Stimulated activated CD8-positive, alpha-beta memory T cell treated with anti-CD3 and anti-CD28 coated beads, Interleukin-12 subunit alpha, Interleukin-12 subunit beta, amount 100 ng/mL, for 4 hours (primary cell): Measurements from ENCODE around the gene ADAM19.

Experiments
- DNase-seq: peaks from one replicate; pipeline ENCODE4 v3.0.0-alpha.2; 2020; ENCODE audit warnings: low read depth

ADAM19 gene

GRCh38 chr5:157575381-157576020 is at the start of gene ADAM19:
Gene ADAM19, minus strand, starts transcription at chr5:157575775. Its CDS starts 79 bp downstream, at chr5:157575696.
- DNase-seq: peak; percentile 38

- DNase-seq: no peak
Observed at GRCh38 chr5:157624144-157624543, 48.6 kb upstream of the ADAM19 start.

GRCh38 chr5:157620776-157621175 is 45.2 kb upstream of the ADAM19 start:
- no peak for DNase-seq

- DNase-seq: no peak
Observed at GRCh38 chr5:157618191-157618765, 42.7 kb upstream of the ADAM19 start.

GRCh38 chr5:157616785-157617184 is 41.2 kb upstream of the ADAM19 start:
- DNase-seq: no peak

- no peak for DNase-seq
Observed at GRCh38 chr5:157613385-157614245, 38.0 kb upstream of the ADAM19 start.

GRCh38 chr5:157612581-157612980 is 37.0 kb upstream of the ADAM19 start:
- no peak for DNase-seq

GRCh38 chr5:157611571-157612476 is 36.2 kb upstream of the ADAM19 start:
- DNase-seq: no peak

- DNase-seq: no peak
Observed at GRCh38 chr5:157610990-157611389, 35.4 kb upstream of the ADAM19 start.

- no peak for DNase-seq
Observed at GRCh38 chr5:157608972-157609565, 33.5 kb upstream of the ADAM19 start.

GRCh38 chr5:157607371-157608161 is 32.0 kb upstream of the ADAM19 start:
- peak; percentile 34 for DNase-seq

GRCh38 chr5:157606046-157606445 is 30.5 kb upstream of the ADAM19 start:
- no peak for DNase-seq

- peak; percentile 32 for DNase-seq
Observed at GRCh38 chr5:157603333-157604190, 28.0 kb upstream of the ADAM19 start.

GRCh38 chr5:157602505-157602904 is 26.9 kb upstream of the ADAM19 start:
- DNase-seq: no peak

- DNase-seq: no peak
Observed at GRCh38 chr5:157600252-157600651, 24.7 kb upstream of the ADAM19 start.

- no peak for DNase-seq
Observed at GRCh38 chr5:157599565-157599964, 24.0 kb upstream of the ADAM19 start.

- no peak for DNase-seq
Observed at GRCh38 chr5:157598350-157598936, 22.9 kb upstream of the ADAM19 start.

GRCh38 chr5:157597277-157597676 is 21.7 kb upstream of the ADAM19 start:
- no peak for DNase-seq

- DNase-seq: no peak
Observed at GRCh38 chr5:157596487-157596886, 20.9 kb upstream of the ADAM19 start.
